ENCODE data around the gene TYW1.
"Not testable (repeated sequence)": the region's sequence is repeated elsewhere in the genome, so short reads cannot be mapped to it uniquely, and the experiment has no call there.

DNA sequence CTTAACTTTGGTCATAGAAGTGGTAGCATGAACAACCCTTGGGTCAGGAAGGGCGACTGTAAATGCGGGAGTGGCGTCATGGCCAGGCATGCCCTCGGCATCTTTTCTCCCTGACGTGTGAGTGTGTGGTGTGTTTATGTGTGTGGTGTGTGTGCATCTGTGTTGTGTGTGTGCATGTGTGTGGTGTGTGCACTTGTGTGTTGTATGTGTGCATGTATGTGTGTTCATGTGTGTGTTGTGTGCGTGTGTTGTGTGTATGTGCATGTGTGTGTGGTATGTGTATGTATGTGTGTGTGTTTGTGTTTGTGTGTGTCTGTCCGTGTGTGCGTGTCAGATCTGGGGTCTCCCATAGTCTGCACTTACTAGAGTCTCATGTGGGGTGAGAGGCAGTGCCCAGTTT is 192.5 kb downstream of the TYW1 start:
- TF ChIP-seq, protein P1, sequence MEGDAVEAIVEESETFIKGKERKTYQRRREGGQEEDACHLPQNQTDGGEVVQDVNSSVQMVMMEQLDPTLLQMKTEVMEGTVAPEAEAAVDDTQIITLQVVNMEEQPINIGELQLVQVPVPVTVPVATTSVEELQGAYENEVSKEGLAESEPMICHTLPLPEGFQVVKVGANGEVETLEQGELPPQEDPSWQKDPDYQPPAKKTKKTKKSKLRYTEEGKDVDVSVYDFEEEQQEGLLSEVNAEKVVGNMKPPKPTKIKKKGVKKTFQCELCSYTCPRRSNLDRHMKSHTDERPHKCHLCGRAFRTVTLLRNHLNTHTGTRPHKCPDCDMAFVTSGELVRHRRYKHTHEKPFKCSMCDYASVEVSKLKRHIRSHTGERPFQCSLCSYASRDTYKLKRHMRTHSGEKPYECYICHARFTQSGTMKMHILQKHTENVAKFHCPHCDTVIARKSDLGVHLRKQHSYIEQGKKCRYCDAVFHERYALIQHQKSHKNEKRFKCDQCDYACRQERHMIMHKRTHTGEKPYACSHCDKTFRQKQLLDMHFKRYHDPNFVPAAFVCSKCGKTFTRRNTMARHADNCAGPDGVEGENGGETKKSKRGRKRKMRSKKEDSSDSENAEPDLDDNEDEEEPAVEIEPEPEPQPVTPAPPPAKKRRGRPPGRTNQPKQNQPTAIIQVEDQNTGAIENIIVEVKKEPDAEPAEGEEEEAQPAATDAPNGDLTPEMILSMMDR (conservative IDR thresholded peaks at IDR 0.05): not testable (repeated sequence)
- TF ChIP-seq EZH2 (IDR thresholded peaks at IDR 0.05; ENCODE audit: low read depth): not testable (repeated sequence)
